Endometrial microvascular endothelial cells (primary cell): Measurements from ENCODE around the gene GNG7. TPM values are rescaled to one million over a fixed set of nuclear protein-coding genes. Genes with fewer than 3 reads are reported as not detected.
"Not testable (repeated sequence)": the region's sequence is repeated elsewhere in the genome, so short reads cannot be mapped to it uniquely, and the experiment has no call there.

Experiments used
- in situ Hi-C: cut with HindIII; loops from 2 replicates; pipeline ENCODE4 v1.10.0; 2017; ENCODE audit warnings: low sequenced_read_pairs, low pct_unique_long_range_greater_than_20kb; ENCODE audit errors: inconsistent ontology term
- total RNA-seq: library from RNA; depleted of rRNA; stranded (reverse); fragments of >200 nt; gene quantifications from one replicate; pipeline ENCODE4 v1.2.3, GENCODE V29; 2015; ENCODE audit errors: inconsistent ontology term

Gene GNG7
- total RNA-seq, 1 donor from 2014 or later, result not detected

DNA sequence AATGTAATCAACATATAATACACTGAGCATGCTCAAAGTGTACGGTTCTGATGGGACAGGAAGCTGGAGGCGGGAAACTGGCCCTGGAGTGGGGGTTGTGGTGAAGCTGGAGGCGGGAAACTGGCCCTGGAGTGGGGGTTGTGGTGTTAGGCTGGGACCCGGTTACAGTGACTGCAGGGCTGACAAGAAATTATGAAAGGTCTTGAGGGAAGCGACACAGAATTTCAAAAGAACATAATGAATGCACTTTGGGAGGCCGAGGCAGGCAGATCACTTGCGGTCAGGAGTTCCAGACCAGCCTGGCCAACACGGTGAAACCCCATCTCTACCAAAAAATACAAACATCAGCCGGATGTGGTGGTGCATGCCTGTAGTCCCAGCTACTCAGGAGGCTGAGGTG lies 164.9 kb downstream of the GNG7 start:
- in situ Hi-C loops, result not testable (repeated sequence)

- in situ Hi-C loops, result no loop called here
Measured at GRCh38 chr19:2536461-2536860, 166.0 kb downstream of the GNG7 start.

DNA sequence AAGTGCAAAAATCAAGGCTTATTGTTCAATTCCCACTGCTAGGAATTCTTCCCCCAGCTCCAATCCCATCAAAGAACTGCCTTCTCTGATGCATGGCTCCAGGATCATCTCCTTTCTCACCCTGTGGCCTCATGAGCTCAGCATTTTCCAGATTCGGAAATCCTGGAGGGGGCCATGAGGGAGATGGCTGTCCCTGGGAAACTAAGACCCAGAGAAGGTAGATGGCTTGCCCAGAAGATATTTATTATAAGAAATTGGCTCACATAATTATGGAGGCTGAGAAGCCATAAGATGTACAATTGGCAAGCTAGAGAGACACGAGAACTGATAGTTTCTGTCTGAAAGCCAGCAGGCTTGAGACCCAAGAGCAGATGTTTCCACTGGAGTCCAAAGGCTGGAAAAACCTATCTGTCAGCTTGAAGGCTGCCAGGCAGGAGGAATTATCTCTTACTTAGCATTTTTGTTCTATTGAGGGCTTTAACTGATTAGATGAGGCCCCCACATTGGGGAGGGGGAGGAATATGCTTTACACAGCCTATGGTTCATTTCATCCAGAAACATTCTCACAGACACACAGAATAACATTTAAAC lies 168.0 kb downstream of the GNG7 start:
- in situ Hi-C loops, result no loop called here

DNA sequence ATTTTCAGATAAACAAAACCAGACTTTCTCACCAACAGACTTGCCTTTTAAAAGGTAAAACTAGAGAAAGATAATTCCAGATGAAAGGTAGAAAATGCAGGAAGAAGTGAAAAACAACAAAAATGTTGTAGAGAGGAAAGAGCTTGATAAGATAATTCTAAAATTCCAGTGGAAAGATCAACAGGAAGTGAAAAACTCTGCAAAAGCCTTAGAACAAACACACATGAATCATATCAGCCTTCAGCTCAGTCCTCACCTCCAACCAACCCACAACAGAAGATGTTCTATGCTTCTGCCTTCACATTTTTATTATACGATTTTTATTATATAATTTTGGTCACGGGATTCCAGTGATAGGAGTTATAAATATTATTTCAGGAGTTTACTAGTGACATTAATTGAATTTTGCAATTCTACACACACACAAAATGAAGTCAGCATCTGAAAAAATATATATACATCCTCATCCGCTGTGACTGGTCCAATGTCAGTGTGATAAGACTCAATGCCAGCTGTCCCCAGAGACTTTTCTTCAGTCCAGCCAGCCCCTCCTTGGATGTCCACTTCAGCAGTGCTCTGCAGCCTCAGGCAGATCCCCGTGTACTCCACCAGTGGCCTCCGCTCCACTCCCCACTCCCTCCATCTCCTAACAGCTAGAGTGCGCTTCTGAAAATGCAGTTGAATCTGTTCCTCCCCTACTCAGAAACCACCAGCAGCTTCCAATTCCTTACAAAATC lies 168.6 kb downstream of the GNG7 start:
- in situ Hi-C loops, result no loop called here

DNA sequence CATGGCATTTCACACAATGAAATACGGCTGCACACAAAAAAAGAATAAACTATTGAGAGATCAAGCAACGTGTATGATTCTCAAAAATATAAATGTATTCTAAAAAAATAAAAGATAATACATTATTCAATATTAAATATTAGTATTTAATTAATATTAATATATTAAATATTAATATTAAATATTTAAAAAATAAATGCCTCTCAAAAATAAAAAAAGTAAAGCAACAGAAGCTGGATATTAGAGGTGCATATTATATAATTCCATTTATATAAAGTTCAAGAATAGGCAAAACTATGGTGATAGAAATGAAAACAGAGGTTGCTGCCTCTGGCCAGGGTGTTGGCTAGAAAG lies 169.4 kb downstream of the GNG7 start:
- in situ Hi-C loops, result no loop called here

DNA sequence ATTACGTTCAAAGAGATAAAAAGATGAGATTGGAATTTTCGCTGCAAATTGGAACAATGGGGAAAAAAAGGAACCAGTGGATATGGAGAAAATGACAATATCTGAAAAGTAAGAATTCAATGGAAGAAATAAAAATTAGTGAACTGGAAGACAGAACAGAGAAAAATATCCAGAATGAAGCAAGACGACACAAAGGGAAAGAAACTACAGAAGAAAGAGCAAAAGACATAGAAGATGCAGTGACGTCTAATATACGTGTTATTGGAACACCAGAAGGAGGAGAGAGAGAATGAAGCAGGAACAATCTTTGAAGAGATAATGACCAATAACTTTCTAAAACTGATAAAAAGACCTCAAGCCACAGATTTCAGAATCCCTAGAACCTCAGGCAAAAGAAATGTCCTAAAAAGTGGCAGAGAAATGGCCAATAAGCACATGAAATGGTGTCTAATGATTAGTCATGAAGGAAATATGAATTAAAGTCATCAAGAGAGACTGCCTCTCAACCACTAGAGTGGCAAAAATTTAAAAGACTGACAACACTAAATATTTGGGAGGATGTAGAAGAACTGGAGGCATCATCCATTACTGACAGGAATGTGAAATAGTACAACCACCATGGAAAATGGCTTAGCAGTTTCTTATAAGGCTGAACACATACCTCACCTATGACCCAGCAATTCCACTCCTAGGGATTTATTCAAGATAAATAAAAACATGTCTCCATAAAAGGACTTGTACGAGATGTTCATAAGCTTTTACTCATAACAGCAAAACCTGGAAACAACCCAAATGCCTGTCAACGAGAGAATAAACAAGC lies 170.0 kb downstream of the GNG7 start:
- in situ Hi-C loops, result no loop called here

DNA sequence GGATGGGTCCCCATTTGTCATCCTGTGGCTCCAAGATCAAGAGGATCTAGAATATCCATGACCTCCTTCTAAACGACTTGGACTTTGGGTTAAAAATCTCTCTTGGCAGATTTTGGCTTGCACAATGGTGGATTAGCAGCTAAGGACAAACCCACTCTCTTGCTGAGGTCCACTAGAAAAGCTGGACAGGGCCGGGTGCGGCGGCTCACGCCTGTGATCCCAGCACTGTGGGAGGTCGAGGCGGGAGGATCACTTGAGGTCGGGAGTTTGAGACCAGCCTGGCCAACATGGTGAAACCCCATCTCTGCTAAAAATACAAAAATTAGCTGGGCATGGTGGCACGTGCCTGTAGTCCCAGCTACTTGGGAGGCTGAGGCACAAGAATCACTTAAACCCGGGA lies 172.6 kb downstream of the GNG7 start:
- in situ Hi-C loops, result not testable (repeated sequence)

DNA sequence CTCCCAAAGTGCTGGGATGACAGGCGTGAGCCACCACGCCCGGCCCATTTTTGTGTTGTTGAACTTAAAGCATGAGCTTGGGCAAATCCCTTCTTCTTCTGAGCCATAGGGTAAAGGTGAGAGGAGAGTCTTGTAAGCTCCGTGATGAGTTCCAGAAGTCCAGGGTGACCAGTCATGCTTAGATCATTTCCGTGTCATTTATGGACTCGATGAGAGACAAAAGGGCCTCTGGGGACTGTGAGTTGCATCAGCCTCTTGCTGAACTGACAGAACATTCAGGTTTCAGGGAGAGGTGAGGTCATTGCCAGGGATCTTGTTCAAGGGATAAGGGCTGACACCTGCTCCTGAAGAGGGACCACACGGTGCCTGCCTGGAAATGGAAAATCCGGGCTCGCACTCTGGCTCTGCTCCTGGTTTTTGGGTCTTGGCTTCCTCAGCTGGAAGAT lies 173.0 kb downstream of the GNG7 start:
- in situ Hi-C loops, result no loop called here

- in situ Hi-C loops, result no loop called here
Measured at GRCh38 chr19:2528675-2529101, 173.8 kb downstream of the GNG7 start.

GRCh38 chr19:2527686-2528085 lies 174.8 kb downstream of the GNG7 start:
- in situ Hi-C loops, result no loop called here

DNA sequence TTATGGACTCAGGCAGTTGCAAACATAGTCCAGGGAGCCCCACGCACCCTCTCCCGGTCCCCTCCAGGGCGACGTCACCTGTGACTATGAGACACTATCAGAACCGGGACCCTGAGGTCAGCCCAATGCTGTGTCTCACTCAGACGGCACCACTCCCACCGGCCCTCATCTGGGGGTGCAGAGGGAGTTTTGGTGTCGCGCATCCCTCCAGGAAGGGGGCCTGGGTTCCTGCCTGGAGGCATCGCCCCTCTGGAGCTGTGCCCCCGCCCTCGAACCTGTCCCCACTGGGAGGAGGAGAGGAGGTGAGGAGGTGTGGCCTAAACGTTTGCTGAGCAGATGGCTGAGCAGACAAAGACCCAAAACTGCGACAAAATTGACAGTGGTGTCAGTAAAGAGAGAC lies 175.3 kb downstream of the GNG7 start:
- in situ Hi-C loops, result no loop called here

GRCh38 chr19:2524840-2525723 lies 177.4 kb downstream of the GNG7 start:
- in situ Hi-C loops, result no loop called here

- in situ Hi-C loops, result no loop called here
Measured at GRCh38 chr19:2524361-2524839, 178.1 kb downstream of the GNG7 start.

DNA sequence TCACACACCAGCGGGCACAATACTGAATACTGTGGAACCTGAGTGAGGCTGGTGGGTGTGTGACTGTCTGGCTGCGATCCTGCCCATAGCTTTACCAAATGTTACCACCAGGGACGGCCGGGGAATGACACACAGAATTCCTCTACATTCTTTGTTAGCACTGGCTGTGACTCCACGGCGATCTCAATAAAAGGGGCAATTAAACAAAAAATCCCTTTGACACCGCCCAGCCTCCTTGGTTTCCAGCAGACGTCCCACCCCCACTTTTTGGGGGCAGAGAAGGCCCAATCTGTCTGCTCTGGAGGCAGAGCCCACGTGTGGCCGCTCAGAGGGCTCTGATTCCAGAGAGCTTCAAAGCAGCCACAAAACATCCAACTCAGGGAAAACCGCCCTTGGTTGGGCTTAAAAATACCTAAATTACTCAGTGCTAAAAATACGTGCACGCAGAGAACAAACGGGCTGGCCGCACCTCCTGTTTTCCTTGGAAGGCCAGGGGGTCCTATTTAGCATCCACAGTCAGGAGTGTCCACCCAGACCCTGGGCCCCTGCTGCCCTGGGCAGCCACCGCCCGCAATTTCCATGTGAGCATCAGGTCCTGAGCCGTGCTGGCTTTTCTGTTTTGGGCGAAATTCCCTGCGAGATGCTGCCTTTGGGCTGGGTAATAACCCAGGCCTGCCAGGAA lies 178.7 kb downstream of the GNG7 start:
- in situ Hi-C loops, result no loop called here

GRCh38 chr19:2519482-2519881 lies 183.0 kb downstream of the GNG7 start:
- in situ Hi-C loops, result no loop called here

DNA sequence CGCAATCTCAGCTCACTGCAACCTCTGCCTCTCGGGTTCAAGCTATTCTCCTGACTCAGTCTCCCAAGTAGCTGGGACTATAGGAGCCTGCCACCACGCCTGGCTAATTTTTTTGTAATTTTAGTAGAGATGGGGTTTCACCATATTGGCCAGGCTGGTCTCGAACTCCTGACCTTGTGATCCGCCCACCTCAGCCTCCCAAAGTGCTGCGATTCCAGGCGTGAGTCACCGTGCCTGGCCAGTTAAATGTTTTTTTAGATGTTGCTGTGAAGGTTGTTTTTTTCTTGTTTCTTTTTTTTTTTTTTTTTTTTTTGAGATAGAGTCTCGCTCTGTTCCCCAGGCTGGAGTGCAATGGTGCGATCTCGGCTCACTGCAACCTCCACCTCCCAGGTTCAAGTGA lies 183.6 kb downstream of the GNG7 start:
- in situ Hi-C loops, result not testable (repeated sequence)

- in situ Hi-C loops, result no loop called here
Measured at GRCh38 chr19:2517881-2518601, 184.5 kb downstream of the GNG7 start.

DNA sequence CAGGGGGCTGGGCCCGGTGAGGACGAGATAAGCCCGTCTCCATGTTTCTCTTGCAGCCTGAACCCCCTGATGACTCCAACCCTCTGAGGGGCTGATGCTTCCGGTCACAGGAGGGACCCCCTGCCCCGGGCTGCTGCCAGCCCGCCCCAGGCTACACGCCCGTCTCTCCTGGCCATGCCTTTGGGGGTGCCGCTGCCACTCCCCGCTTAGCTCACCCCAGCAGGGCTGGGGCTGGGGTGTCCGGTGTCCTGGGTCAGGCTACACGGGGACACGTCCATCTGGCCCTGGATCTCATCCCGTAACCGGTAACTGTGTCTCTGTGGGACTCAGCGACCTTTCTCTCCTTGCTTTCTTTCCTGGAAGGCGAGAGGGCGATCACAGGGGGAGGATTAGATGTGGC lies 185.8 kb downstream of the GNG7 start:
- in situ Hi-C loops, result no loop called here
